NCI-H526 treated with DMSO at 0.1 percent for 48 hours (cell line): Measurements from ENCODE around the gene CUBN.

Source experiments
- DNase-seq: peaks from one replicate; lab custom pipeline; 2025; lab: John Stamatoyannopoulos, UW

Gene CUBN

GRCh38 chr10:17067376-17068264 lies 62.0 kb downstream of the CUBN start:
- no peak for DNase-seq

- no peak for DNase-seq
These were observed 62.8 kb downstream of the CUBN start for GRCh38 chr10:17066807-17067206.

GRCh38 chr10:17066000-17066399 lies 63.6 kb downstream of the CUBN start:
- DNase-seq, result no peak

- no peak for DNase-seq
These were observed 64.3 kb downstream of the CUBN start for GRCh38 chr10:17065273-17065672.

GRCh38 chr10:17064435-17064834 lies 65.2 kb downstream of the CUBN start:
- DNase-seq, result no peak

- no peak for DNase-seq
These were observed 66.6 kb downstream of the CUBN start for GRCh38 chr10:17062955-17063484.

GRCh38 chr10:17062493-17062892 lies 67.1 kb downstream of the CUBN start:
- DNase-seq, result no peak

GRCh38 chr10:17062009-17062408 lies 67.6 kb downstream of the CUBN start:
- DNase-seq, result no peak

- DNase-seq, result no peak
These were observed 68.2 kb downstream of the CUBN start for GRCh38 chr10:17061418-17061817.

- DNase-seq, result no peak
These were observed 69.3 kb downstream of the CUBN start for GRCh38 chr10:17060289-17060688.

GRCh38 chr10:17059197-17059688 lies 70.4 kb downstream of the CUBN start:
- no peak for DNase-seq

- no peak for DNase-seq
These were observed 71.5 kb downstream of the CUBN start for GRCh38 chr10:17058093-17058492.

- DNase-seq, result no peak
These were observed 72.7 kb downstream of the CUBN start for GRCh38 chr10:17056781-17057428.

GRCh38 chr10:17053513-17053912 lies 76.1 kb downstream of the CUBN start:
- no peak for DNase-seq

GRCh38 chr10:17053061-17053460 lies 76.5 kb downstream of the CUBN start:
- no peak for DNase-seq

- DNase-seq, result no peak
These were observed 77.8 kb downstream of the CUBN start for GRCh38 chr10:17051851-17052250.

GRCh38 chr10:17049195-17049594 lies 80.4 kb downstream of the CUBN start:
- no peak for DNase-seq

GRCh38 chr10:17047908-17048307 lies 81.7 kb downstream of the CUBN start:
- DNase-seq, result no peak

- no peak for DNase-seq
These were observed 82.6 kb downstream of the CUBN start for GRCh38 chr10:17046989-17047388.

- no peak for DNase-seq
These were observed 86.0 kb downstream of the CUBN start for GRCh38 chr10:17043586-17043985.

GRCh38 chr10:17041626-17042520 lies 87.7 kb downstream of the CUBN start:
- no peak for DNase-seq

GRCh38 chr10:17038627-17039026 lies 91.0 kb downstream of the CUBN start:
- DNase-seq, result no peak
